Measurements from ENCODE around the gene WWOX. TPM values are rescaled to one million over a fixed set of nuclear protein-coding genes. Genes with fewer than 3 reads are reported as not detected.

Gene WWOX
- total RNA-seq, 1 donor from 2014 or later: 28.2 TPM

- Mint-ChIP-seq H3K4me3 (no peak overlapping the region), H3K27me3 (no peaks in the 10 kb centered on the region), H3K4me1 (ENCODE audit: unreplicated experiment) (peaks cover 10% of the 10 kb centered on the region), H3K27ac (no peak overlapping the region), H3K9me3 (peaks cover 5% of the 10 kb centered on the region), H3K36me3 (no peaks in the 10 kb centered on the region)
- no peak for TF ChIP-seq CTCF (conservative IDR thresholded peaks at IDR 0.05)
- no peak for DNase-seq (ENCODE audit: extremely low spot score, unreplicated experiment)
Measured at GRCh38 chr16:78200623-78201096, 101.2 kb downstream of the WWOX start.

- H3K36me3 Mint-ChIP-seq: no peaks in the 10 kb centered on the region
- H3K27me3 Mint-ChIP-seq: no peaks in the 10 kb centered on the region
- H3K4me1 Mint-ChIP-seq (ENCODE audit: unreplicated experiment): peaks cover 15% of the 10 kb centered on the region
- TF ChIP-seq CTCF (conservative IDR thresholded peaks at IDR 0.05): no peak
- H3K4me3 Mint-ChIP-seq: no peak overlapping the region
- H3K9me3 Mint-ChIP-seq: peaks cover 5% of the 10 kb centered on the region
- DNase-seq (ENCODE audit: extremely low spot score, unreplicated experiment): no peak
- H3K27ac Mint-ChIP-seq: no peak overlapping the region
Measured at GRCh38 chr16:78205506-78205905, 106.1 kb downstream of the WWOX start.

GRCh38 chr16:78206623-78207223 lies 107.3 kb downstream of the WWOX start:
- H3K9me3 Mint-ChIP-seq: peaks cover 5% of the 10 kb centered on the region
- no peak overlapping the region for H3K4me3 Mint-ChIP-seq
- peaks cover 26% of the 10 kb centered on the region for H3K4me1 Mint-ChIP-seq (ENCODE audit: unreplicated experiment)
- no peak for TF ChIP-seq CTCF (conservative IDR thresholded peaks at IDR 0.05)
- H3K36me3 Mint-ChIP-seq: no peaks in the 10 kb centered on the region
- DNase-seq (ENCODE audit: extremely low spot score, unreplicated experiment): no peak
- H3K27ac Mint-ChIP-seq: no peak overlapping the region
- no peaks in the 10 kb centered on the region for H3K27me3 Mint-ChIP-seq

- peak overlapping the region; percentile 86 for H3K27ac Mint-ChIP-seq
- TF ChIP-seq CTCF (conservative IDR thresholded peaks at IDR 0.05): no peak
- H3K4me1 Mint-ChIP-seq (ENCODE audit: unreplicated experiment): peaks cover 32% of the 10 kb centered on the region
- H3K27me3 Mint-ChIP-seq: no peaks in the 10 kb centered on the region
- peaks cover 4% of the 10 kb centered on the region for H3K9me3 Mint-ChIP-seq
- H3K36me3 Mint-ChIP-seq: no peaks in the 10 kb centered on the region
- H3K4me3 Mint-ChIP-seq: peak overlapping the region; percentile 27
- no peak for DNase-seq (ENCODE audit: extremely low spot score, unreplicated experiment)
Measured at GRCh38 chr16:78209951-78210661, 110.7 kb downstream of the WWOX start.

- Mint-ChIP-seq H3K27me3 (no peaks in the 10 kb centered on the region), H3K4me3 (peak overlapping the region; percentile 58), H3K4me1 (ENCODE audit: unreplicated experiment) (peaks cover 32% of the 10 kb centered on the region), H3K36me3 (no peaks in the 10 kb centered on the region), H3K27ac (peak overlapping the region; percentile 86), H3K9me3 (no peaks in the 10 kb centered on the region)
- no peak for TF ChIP-seq CTCF (conservative IDR thresholded peaks at IDR 0.05)
- DNase-seq (ENCODE audit: extremely low spot score, unreplicated experiment): no peak
Measured at GRCh38 chr16:78211020-78211599, 111.7 kb downstream of the WWOX start.
